Hepatocyte (in vitro differentiated cells): Measurements from ENCODE around the gene MTA3.

ENCODE experiments used
- EZH2 ChIP-seq: fragments of 200-600 bp; sonication (generic); IDR thresholded peaks from 2 replicates; pipeline ENCODE4 v1.6.1; 2016; ENCODE audit warnings: antibody characterized with exemption, mild to moderate bottlenecking, borderline replicate concordance
- EZH2phosphoT487 ChIP-seq: fragments of 200-600 bp; sonication (generic); IDR thresholded peaks from one replicate; pipeline ENCODE4 v1.6.1; 2018; ENCODE audit warnings: antibody characterized with exemption, mild to moderate bottlenecking, low read depth, moderate library complexity; ENCODE audit not compliant: unreplicated experiment, severe bottlenecking
- TF ChIP-seq, protein P1 (sequence below): fragments of 200-600 bp; sonication (generic); IDR thresholded peaks from 2 replicates; pipeline ENCODE4 v1.5.1; 2016; ENCODE audit warnings: antibody characterized with exemption, mild to moderate bottlenecking; ENCODE audit not compliant: poor library complexity

DNA sequence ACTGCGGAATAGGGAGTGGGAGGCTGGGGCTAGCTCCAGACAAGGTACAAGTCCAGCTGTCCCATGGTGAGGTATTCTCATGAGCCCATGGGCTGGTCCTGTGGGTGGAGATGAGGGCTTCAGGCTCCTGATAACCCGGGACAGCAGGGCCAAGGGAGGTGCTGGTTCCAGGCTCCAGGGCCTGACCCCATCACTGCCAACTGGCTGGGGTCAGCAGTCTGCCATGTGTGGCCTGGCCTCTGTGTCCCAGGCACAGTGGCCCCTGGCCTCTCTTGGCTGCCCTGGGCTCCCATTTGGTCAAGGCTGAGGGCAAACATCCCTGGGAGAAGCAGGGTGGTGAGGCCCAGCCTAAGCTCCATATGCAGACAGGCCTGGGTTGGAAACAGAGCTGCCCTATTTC, 196.5 kb downstream of the MTA3 start:
- TF ChIP-seq, protein P1, sequence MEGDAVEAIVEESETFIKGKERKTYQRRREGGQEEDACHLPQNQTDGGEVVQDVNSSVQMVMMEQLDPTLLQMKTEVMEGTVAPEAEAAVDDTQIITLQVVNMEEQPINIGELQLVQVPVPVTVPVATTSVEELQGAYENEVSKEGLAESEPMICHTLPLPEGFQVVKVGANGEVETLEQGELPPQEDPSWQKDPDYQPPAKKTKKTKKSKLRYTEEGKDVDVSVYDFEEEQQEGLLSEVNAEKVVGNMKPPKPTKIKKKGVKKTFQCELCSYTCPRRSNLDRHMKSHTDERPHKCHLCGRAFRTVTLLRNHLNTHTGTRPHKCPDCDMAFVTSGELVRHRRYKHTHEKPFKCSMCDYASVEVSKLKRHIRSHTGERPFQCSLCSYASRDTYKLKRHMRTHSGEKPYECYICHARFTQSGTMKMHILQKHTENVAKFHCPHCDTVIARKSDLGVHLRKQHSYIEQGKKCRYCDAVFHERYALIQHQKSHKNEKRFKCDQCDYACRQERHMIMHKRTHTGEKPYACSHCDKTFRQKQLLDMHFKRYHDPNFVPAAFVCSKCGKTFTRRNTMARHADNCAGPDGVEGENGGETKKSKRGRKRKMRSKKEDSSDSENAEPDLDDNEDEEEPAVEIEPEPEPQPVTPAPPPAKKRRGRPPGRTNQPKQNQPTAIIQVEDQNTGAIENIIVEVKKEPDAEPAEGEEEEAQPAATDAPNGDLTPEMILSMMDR, result no peak
- TF ChIP-seq EZH2 (no peak), EZH2phosphoT487 (no peak)
